22Rv1 (cell line): ENCODE data around the gene ABCA4.
"Not testable (repeated sequence)": the region's sequence is repeated elsewhere in the genome, so short reads cannot be mapped to it uniquely, and the experiment has no call there.

Experiments used
- H3K27ac ChIP-seq: fragments of 450-650 bp; 2 replicates; pipeline ENCODE4 v1.5.1; 2017
- ZFX ChIP-seq: fragments of 450-650 bp; IDR thresholded peaks from 2 replicates; pipeline ENCODE4 v1.6.1; 2017; ENCODE audit warnings: antibody characterized with exemption, borderline replicate concordance
- TF ChIP-seq, protein P1 (sequence below): fragments of 450-650 bp; IDR thresholded peaks from 2 replicates; pipeline ENCODE4 v1.5.1; 2017; ENCODE audit warnings: mild to moderate bottlenecking

ABCA4 gene

DNA sequence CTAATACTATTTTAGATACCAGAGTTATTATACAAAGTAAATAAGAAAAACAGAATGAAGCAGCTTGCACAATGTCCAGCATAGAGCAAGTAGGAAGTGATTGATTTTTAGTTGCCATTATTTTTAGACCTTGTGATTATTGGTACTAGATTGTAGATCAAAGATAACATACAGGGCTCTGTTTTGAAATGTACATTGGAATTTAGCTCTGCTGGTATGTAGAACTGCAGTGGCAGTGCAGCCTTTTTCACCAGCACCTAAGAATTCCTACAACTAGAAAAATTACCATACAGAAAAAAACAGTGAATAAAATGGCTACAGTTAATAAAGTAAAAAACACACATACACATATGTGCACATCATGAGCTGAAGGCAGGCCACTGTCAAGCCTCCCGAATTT, 32.2 kb upstream of the ABCA4 start:
- TF ChIP-seq, protein P1, sequence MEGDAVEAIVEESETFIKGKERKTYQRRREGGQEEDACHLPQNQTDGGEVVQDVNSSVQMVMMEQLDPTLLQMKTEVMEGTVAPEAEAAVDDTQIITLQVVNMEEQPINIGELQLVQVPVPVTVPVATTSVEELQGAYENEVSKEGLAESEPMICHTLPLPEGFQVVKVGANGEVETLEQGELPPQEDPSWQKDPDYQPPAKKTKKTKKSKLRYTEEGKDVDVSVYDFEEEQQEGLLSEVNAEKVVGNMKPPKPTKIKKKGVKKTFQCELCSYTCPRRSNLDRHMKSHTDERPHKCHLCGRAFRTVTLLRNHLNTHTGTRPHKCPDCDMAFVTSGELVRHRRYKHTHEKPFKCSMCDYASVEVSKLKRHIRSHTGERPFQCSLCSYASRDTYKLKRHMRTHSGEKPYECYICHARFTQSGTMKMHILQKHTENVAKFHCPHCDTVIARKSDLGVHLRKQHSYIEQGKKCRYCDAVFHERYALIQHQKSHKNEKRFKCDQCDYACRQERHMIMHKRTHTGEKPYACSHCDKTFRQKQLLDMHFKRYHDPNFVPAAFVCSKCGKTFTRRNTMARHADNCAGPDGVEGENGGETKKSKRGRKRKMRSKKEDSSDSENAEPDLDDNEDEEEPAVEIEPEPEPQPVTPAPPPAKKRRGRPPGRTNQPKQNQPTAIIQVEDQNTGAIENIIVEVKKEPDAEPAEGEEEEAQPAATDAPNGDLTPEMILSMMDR, result no peak
- no peak for TF ChIP-seq ZFX
- H3K27ac ChIP-seq, result no peak overlapping the region

DNA sequence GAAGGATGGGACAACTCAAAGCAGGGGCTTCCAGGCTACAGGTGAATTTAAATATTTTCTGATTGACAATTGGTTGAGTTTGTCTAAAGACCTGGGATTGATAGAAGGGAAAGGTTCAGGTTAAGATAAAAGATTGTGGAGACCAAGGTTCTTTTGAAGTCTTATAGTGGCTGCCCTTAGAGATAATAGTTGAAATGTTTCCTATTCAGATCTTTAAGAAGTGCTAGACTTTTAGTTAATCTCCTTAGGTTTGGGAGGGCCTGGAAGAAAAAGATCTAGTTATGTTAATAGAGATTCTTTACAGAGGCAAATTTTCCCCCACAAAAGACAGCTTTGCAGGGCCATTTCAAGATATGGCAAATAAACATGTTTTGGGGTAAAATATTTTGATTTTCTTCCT, 28.2 kb upstream of the ABCA4 start:
- not testable (repeated sequence) for H3K27ac ChIP-seq

- no peak overlapping the region for H3K27ac ChIP-seq
- TF ChIP-seq, protein P1, result no peak
- no peak for TF ChIP-seq ZFX
These were observed 25.3 kb upstream of the ABCA4 start for GRCh38 chr1:94146273-94146672.

DNA sequence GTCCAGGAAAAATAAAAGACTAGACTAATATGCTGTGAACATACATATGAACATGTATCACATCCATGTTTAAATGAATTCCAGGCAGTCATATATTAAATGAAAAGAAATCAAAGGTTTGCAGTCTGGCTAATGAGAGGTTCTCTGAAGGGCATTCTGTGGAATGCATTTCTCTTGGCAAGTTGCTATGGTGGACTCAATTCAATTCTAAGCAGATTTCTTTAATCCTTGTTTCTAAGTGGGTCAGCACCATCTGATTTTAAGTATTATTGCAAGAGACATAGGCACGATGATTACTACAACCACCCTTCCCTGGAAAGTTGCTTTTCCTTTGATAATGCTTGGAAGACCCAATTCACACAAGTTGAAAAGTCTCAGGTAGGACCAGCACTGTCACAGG, 23.9 kb upstream of the ABCA4 start:
- no peak overlapping the region for H3K27ac ChIP-seq
- no peak for TF ChIP-seq ZFX
- TF ChIP-seq, protein P1, result no peak

GRCh38 chr1:94143809-94144176, 22.8 kb upstream of the ABCA4 start:
- no peak overlapping the region for H3K27ac ChIP-seq
- TF ChIP-seq, protein P1, result no peak
- no peak for TF ChIP-seq ZFX

- H3K27ac ChIP-seq, result no peak overlapping the region
- no peak for TF ChIP-seq ZFX
- TF ChIP-seq, protein P1, result no peak
These were observed 22.3 kb upstream of the ABCA4 start for GRCh38 chr1:94143173-94143808.

DNA sequence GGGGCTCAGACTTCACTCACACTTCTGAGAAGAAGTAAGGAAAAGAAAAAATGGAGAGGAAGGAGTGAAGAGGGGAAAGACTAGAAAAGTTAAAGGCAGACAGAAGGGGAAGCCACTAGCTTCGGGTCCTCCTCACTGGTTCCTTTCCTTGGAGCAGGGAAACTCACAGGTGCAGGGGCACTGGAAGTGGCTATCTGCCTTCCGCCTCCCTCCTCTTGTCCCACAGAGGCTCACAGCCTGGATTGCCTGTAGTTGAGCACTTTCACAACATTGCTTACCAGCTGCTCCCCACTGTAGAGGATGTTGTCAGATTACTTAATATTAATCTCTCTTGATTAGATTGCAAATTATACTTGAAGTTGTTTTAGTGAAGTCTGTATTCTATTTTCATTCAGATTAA, 21.6 kb upstream of the ABCA4 start:
- no peak overlapping the region for H3K27ac ChIP-seq
- TF ChIP-seq ZFX, result no peak
- TF ChIP-seq, protein P1, result no peak

DNA sequence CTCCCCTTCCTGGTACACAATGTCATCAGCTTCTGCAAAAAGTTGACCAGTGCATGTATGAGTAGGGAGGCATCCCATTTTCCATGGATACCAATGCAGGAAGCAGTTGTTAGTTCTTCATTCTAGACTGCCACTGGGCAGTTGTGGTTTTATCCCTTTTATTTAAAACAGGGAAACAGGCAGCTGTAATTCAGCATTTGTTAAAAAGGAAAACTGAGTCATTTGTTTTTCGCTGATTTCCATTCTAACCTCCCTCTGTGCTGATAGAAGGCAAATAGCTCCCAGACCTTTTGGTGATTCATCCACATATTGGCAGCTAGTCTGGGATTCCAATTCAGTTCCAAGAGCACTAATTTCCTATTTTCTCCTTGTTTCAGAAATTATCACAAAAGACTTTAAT, 21.1 kb upstream of the ABCA4 start:
- TF ChIP-seq ZFX, result no peak
- TF ChIP-seq, protein P1, result no peak
- no peak overlapping the region for H3K27ac ChIP-seq
